Ascending aorta (tissue), 2 donors: ENCODE measurements around the gene CYTH3. TPM values are rescaled to one million over a fixed set of nuclear protein-coding genes. Genes with fewer than 3 reads are reported as not detected.

Source experiments
- DNase-seq, 2 donors: peaks; one replicate each; pipeline ENCODE4 v3.0.0-alpha.2; 2019; ENCODE audit warnings: low spot score in 2 of 2
- H3K27ac ChIP-seq, 2 donors: fragments of 200-600 bp; sonication (generic); one replicate each; pipeline ENCODE4 v1.5.1; 2016 to 2017; ENCODE audit warnings: mild to moderate bottlenecking in 1 of 2
- H3K27me3 ChIP-seq: fragments of 200-600 bp; sonication (generic); one replicate; pipeline ENCODE4 v1.5.1; 2017
- H3K36me3 ChIP-seq, 2 donors: fragments of 200-600 bp; sonication (generic); one replicate each; pipeline ENCODE4 v1.5.1; 2016
- H3K4me1 ChIP-seq, 2 donors: fragments of 200-600 bp; sonication (generic); one replicate each; pipeline ENCODE4 v1.5.1; 2016 to 2017; ENCODE audit warnings: mild to moderate bottlenecking in 1 of 2
- H3K4me3 ChIP-seq, 2 donors: fragments of 200-600 bp; sonication (generic); one replicate each; pipeline ENCODE4 v1.5.1; 2016 to 2017; ENCODE audit warnings: mild to moderate bottlenecking in 1 of 2
- H3K9me3 ChIP-seq, 2 donors: fragments of 200-600 bp; sonication (generic); one replicate each; pipeline ENCODE4 v1.5.1; 2016
- intact Hi-C: fragments of 100-400 bp; cut with DNase I; formaldehyde crosslinking; loops from one replicate; pipeline ENCODE4 v1.15.1; 2023
- total RNA-seq: library from RNA; depleted of rRNA; stranded (reverse); fragments of >200 nt; gene quantifications from one replicate; pipeline ENCODE4 v1.1.0, GENCODE V29; 2016
- TF ChIP-seq, protein P1 (sequence below), 3 experiments: fragments of 200-600 bp in 2 of 3; fragments of 450-650 bp in 1 of 3; sonication (generic) in 2 of 3; IDR thresholded peaks; one replicate each; pipeline ENCODE4 v1.5.1; 2016 to 2019; ENCODE audit warnings: antibody characterized with exemption in 3 of 3, mild to moderate bottlenecking in 1 of 3, moderate library complexity in 1 of 3

The CYTH3 gene
- total RNA-seq, 1 donor from 2014 or later = 51.8 TPM

DNA sequence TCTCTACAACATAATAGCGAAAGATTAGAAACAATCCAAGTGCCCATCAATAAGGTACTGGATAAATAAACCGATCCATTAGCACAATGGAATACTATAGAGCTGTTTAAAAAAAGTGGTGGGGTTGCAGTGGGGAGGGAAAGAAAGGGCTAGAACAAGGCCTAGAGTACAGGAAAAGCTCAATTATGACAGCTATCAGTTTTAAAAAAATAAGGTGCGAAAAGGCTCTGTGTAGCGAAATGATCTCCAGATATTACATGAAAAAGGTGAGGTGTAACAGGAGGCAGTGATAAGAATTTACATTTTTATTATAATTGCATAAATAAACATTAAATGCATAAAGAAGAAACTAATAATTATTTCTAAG is 30.8 kb downstream of the CYTH3 start:
- H3K27me3 ChIP-seq = no peaks in the 10 kb centered on the region
- TF ChIP-seq, protein P1, sequence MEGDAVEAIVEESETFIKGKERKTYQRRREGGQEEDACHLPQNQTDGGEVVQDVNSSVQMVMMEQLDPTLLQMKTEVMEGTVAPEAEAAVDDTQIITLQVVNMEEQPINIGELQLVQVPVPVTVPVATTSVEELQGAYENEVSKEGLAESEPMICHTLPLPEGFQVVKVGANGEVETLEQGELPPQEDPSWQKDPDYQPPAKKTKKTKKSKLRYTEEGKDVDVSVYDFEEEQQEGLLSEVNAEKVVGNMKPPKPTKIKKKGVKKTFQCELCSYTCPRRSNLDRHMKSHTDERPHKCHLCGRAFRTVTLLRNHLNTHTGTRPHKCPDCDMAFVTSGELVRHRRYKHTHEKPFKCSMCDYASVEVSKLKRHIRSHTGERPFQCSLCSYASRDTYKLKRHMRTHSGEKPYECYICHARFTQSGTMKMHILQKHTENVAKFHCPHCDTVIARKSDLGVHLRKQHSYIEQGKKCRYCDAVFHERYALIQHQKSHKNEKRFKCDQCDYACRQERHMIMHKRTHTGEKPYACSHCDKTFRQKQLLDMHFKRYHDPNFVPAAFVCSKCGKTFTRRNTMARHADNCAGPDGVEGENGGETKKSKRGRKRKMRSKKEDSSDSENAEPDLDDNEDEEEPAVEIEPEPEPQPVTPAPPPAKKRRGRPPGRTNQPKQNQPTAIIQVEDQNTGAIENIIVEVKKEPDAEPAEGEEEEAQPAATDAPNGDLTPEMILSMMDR (IDR thresholded peaks at IDR 0.05) = no peak
- no peak overlapping the region for H3K4me3 ChIP-seq
- H3K27ac ChIP-seq = no peak overlapping the region
- intact Hi-C loops = no loop called here
- no peaks in the 10 kb centered on the region for H3K36me3 ChIP-seq
- DNase-seq = no peak
- H3K9me3 ChIP-seq = no peaks in the 10 kb centered on the region
- H3K4me1 ChIP-seq = peaks cover 0 to 6% of the 10 kb centered on the region in 2 donors

DNA sequence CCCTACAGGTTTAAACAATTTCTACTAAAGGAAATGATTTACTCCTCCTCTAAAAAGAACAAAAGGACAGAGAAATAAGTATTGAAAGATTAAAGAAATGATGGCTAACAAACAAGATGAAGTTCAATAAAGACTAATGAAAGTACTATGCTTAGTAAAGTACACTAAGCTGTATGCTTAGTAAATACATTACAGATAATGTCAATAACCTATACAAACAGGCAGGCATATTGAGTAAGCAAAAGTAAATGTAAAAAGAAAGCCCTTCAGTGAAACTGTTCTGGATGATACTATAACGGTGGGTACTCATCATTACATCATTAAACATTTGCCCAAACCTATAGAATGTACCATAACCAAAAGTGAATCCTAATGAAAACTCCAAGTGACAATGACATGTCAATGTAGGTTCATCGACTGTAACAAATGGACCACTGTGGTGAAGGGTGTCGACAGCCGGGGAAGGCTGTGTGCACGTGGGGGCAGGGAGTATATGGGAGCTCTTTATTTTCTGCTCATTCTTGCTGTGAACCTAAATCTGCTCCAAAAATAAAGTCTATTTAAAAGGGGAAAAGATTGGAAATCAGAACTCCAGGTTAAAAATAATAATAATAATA is 34.0 kb downstream of the CYTH3 start:
- no peaks in the 10 kb centered on the region for H3K9me3 ChIP-seq
- no peak overlapping the region for H3K4me3 ChIP-seq
- intact Hi-C loops = no loop called here
- TF ChIP-seq, protein P1 (IDR thresholded peaks at IDR 0.05) = no peak
- no peak for DNase-seq
- no peaks in the 10 kb centered on the region for H3K27me3 ChIP-seq
- no peak overlapping the region for H3K27ac ChIP-seq
- no peaks in the 10 kb centered on the region for H3K36me3 ChIP-seq
- H3K4me1 ChIP-seq = peaks cover 0 to 2% of the 10 kb centered on the region in 2 donors

DNA sequence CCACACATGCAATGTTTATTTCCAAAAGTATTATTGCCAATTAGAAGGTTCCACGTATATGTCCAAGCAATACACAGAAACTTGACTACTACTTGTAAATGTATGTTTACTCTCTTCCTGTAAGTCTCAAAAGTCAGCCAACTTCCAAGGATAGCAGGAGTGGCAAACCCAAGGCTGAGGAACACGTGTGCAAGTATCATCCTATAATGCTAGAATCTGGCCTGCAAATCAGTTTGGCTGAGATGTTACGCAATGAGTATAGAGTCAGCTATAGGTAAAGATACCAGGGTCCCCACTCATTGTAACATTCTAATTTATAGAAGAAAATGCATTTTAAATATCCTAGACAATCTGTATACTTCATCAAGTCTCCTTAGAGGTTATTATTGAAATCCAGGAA is 34.7 kb downstream of the CYTH3 start:
- H3K4me3 ChIP-seq = no peak overlapping the region
- peaks cover 0 to 2% of the 10 kb centered on the region in 2 donors for H3K4me1 ChIP-seq
- H3K9me3 ChIP-seq = no peaks in the 10 kb centered on the region
- no peaks in the 10 kb centered on the region for H3K36me3 ChIP-seq
- TF ChIP-seq, protein P1 (IDR thresholded peaks at IDR 0.05) = no peak
- intact Hi-C loops = no loop called here
- H3K27ac ChIP-seq = no peak overlapping the region
- no peaks in the 10 kb centered on the region for H3K27me3 ChIP-seq
- no peak for DNase-seq

DNA sequence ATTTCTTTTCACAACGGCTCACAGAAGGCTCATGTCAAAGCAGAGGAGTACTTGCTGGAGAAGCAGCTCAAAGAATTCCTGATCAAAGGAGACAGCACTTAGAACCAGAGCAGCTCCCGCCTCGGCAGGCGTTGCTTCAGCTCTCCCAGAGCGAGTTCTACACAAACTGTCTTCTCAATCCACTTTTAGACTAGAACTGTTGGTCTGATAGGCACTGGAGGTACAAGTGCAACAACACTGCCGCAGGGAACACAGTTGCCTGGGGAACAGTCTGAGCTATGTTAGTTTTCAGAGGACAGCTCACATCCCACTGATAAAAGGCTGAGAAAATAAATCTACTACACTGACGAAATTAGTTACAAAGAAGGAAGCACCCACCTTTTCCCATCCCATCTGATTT is 35.4 kb downstream of the CYTH3 start:
- H3K9me3 ChIP-seq = no peaks in the 10 kb centered on the region
- no peak overlapping the region for H3K4me3 ChIP-seq
- intact Hi-C loops = no loop called here
- no peaks in the 10 kb centered on the region for H3K27me3 ChIP-seq
- TF ChIP-seq, protein P1 (IDR thresholded peaks at IDR 0.05) = no peak
- DNase-seq = no peak
- H3K36me3 ChIP-seq = no peaks in the 10 kb centered on the region
- H3K4me1 ChIP-seq = peaks cover 0 to 2% of the 10 kb centered on the region in 2 donors
- no peak overlapping the region for H3K27ac ChIP-seq

DNA sequence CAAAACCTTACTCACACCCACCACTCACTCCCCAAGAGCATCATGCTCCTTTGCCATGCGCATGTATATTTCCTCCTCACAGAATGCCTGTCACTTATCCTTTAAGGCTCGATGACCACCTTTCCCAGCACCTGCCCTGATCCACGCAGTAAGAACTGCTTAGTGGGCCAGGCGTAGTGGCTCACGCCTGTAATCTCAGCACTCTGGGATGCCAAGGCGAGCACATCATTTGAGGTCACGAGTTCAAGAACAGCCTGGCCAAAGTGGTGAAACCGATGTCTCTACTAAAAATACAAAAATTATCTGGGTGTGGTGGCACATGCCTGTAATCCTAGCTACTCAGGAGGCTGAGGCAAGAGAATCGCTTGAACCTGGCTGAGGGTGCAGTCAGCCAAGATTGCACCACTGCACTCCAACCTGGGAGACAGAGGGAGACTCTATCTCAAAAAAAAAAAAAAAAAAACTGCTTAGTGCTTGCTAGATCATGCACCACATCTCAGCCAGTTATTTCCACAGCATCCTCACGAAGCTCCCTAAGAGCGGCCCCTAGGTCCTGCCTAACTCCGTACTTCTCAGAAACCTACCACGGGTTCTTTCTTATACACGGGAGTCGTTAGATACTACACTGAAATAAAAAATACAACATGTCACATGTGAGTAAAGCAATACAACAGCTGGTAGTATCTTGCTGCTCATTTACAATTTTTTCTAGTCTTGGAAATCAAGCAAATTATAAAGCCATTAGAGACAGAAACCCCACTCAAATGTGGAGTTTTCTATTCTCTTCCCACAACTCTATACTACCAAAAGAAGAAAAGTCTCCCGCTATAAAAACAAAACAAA is 37.2 kb downstream of the CYTH3 start:
- peaks cover 0 to 4% of the 10 kb centered on the region in 2 donors for H3K4me1 ChIP-seq
- H3K9me3 ChIP-seq = no peaks in the 10 kb centered on the region
- no peak overlapping the region for H3K4me3 ChIP-seq

More for the DNA sequence above, 37.2 kb downstream of the CYTH3 start:
- no peak for DNase-seq
- intact Hi-C loops = no loop called here
- TF ChIP-seq, protein P1 (IDR thresholded peaks at IDR 0.05) = no peak
- Histone ChIP-seq H3K27ac (no peak overlapping the region), H3K36me3 (no peaks in the 10 kb centered on the region), H3K27me3 (no peaks in the 10 kb centered on the region)
